Measurements from ENCODE around the gene ZNF19.

DNA sequence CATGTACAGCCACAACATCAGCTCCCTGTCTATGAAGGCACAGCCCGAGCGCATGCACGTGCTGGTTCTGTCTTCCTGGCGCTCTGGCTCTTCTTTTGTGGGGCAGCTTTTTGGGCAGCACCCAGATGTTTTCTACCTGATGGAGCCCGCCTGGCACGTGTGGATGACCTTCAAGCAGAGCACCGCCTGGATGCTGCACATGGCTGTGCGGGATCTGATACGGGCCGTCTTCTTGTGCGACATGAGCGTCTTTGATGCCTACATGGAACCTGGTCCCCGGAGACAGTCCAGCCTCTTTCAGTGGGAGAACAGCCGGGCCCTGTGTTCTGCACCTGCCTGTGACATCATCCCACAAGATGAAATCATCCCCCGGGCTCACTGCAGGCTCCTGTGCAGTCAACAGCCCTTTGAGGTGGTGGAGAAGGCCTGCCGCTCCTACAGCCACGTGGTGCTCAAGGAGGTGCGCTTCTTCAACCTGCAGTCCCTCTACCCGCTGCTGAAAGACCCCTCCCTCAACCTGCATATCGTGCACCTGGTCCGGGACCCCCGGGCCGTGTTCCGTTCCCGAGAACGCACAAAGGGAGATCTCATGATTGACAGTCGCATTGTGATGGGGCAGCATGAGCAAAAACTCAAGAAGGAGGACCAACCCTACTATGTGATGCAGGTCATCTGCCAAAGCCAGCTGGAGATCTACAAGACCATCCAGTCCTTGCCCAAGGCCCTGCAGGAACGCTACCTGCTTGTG, 47.8 kb upstream of the ZNF19 start:
- no peak for TF ChIP-seq EP300 (IDR thresholded peaks at IDR 0.05)
- no peak for TF ChIP-seq POLR2A (IDR thresholded peaks at IDR 0.05; ENCODE audit: low read length)
- TF ChIP-seq, protein P1, sequence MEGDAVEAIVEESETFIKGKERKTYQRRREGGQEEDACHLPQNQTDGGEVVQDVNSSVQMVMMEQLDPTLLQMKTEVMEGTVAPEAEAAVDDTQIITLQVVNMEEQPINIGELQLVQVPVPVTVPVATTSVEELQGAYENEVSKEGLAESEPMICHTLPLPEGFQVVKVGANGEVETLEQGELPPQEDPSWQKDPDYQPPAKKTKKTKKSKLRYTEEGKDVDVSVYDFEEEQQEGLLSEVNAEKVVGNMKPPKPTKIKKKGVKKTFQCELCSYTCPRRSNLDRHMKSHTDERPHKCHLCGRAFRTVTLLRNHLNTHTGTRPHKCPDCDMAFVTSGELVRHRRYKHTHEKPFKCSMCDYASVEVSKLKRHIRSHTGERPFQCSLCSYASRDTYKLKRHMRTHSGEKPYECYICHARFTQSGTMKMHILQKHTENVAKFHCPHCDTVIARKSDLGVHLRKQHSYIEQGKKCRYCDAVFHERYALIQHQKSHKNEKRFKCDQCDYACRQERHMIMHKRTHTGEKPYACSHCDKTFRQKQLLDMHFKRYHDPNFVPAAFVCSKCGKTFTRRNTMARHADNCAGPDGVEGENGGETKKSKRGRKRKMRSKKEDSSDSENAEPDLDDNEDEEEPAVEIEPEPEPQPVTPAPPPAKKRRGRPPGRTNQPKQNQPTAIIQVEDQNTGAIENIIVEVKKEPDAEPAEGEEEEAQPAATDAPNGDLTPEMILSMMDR (IDR thresholded peaks at IDR 0.05) = no peak
- no peak for TF ChIP-seq SMC3 (IDR thresholded peaks at IDR 0.05)
- no peak for TF ChIP-seq MYC (IDR thresholded peaks at IDR 0.05; ENCODE audit: borderline replicate concordance, low read length)
- TF ChIP-seq, protein P2, sequence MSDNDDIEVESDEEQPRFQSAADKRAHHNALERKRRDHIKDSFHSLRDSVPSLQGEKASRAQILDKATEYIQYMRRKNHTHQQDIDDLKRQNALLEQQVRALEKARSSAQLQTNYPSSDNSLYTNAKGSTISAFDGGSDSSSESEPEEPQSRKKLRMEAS (IDR thresholded peaks at IDR 0.05) = no peak
- no peak for TF ChIP-seq MAZ (IDR thresholded peaks at IDR 0.05; ENCODE audit: borderline replicate concordance, low read depth, low read length)
- no peak for TF ChIP-seq RAD21 (conservative IDR thresholded peaks at IDR 0.05 in 1 of 2, IDR thresholded peaks at IDR 0.05 in 1 of 2)
- TF ChIP-seq, protein P3, sequence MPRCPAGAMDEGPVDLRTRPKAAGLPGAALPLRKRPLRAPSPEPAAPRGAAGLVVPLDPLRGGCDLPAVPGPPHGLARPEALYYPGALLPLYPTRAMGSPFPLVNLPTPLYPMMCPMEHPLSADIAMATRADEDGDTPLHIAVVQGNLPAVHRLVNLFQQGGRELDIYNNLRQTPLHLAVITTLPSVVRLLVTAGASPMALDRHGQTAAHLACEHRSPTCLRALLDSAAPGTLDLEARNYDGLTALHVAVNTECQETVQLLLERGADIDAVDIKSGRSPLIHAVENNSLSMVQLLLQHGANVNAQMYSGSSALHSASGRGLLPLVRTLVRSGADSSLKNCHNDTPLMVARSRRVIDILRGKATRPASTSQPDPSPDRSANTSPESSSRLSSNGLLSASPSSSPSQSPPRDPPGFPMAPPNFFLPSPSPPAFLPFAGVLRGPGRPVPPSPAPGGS (IDR thresholded peaks at IDR 0.05) = no peak
